ENCODE measurements around the gene WIF1. TPM values are rescaled to one million over a fixed set of nuclear protein-coding genes. Genes with fewer than 3 reads are reported as not detected.
A peak's percentile ranks its signal among the peaks of the same experiment; 100 is the strongest.

Gene WIF1
- total RNA-seq, 1 donor from 2014 or later, result 14.9 TPM

DNA sequence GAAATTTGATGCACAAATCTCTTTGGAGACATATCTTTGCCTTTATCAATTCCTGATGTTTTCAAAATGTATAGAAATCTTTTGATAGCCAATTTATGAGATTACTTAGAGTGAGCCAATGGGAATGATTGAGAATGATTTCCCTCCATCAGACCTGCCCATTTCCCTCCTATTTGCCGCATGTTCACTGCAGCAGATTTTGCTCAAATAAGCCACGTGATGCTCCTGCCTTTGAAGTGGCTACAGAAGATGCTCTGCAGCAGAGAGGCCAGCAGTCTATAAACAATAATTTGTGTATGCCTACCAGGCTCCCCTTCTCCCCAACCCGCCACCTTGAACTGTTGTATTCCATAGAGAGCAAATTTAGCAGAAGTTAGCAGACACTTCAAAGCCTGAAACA is 21.9 kb downstream of the WIF1 start:
- peaks cover 8% of the 10 kb centered on the region for H3K27me3 Mint-ChIP-seq
- no peaks in the 10 kb centered on the region for H3K36me3 Mint-ChIP-seq
- no peak for DNase-seq (ENCODE audit: extremely low spot score, unreplicated experiment)
- H3K4me3 Mint-ChIP-seq, result no peak overlapping the region
- H3K9me3 Mint-ChIP-seq, result no peaks in the 10 kb centered on the region
- H3K4me1 Mint-ChIP-seq (ENCODE audit: unreplicated experiment), result peaks cover 13% of the 10 kb centered on the region
- H3K27ac Mint-ChIP-seq, result no peak overlapping the region
- TF ChIP-seq, protein P1, sequence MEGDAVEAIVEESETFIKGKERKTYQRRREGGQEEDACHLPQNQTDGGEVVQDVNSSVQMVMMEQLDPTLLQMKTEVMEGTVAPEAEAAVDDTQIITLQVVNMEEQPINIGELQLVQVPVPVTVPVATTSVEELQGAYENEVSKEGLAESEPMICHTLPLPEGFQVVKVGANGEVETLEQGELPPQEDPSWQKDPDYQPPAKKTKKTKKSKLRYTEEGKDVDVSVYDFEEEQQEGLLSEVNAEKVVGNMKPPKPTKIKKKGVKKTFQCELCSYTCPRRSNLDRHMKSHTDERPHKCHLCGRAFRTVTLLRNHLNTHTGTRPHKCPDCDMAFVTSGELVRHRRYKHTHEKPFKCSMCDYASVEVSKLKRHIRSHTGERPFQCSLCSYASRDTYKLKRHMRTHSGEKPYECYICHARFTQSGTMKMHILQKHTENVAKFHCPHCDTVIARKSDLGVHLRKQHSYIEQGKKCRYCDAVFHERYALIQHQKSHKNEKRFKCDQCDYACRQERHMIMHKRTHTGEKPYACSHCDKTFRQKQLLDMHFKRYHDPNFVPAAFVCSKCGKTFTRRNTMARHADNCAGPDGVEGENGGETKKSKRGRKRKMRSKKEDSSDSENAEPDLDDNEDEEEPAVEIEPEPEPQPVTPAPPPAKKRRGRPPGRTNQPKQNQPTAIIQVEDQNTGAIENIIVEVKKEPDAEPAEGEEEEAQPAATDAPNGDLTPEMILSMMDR (conservative IDR thresholded peaks at IDR 0.05), result no peak

GRCh38 chr12:65098364-65098763 is 22.7 kb downstream of the WIF1 start:
- H3K4me3 Mint-ChIP-seq, result no peak overlapping the region

GRCh38 chr12:65094722-65095121 is 26.4 kb downstream of the WIF1 start:
- H3K4me3 Mint-ChIP-seq, result no peak overlapping the region
- TF ChIP-seq, protein P1 (conservative IDR thresholded peaks at IDR 0.05), result no peak
- no peak for DNase-seq (ENCODE audit: extremely low spot score, unreplicated experiment)
- peaks cover 20% of the 10 kb centered on the region for H3K4me1 Mint-ChIP-seq (ENCODE audit: unreplicated experiment)
- no peaks in the 10 kb centered on the region for H3K9me3 Mint-ChIP-seq
- H3K36me3 Mint-ChIP-seq, result peaks cover 3% of the 10 kb centered on the region
- no peak overlapping the region for H3K27ac Mint-ChIP-seq
- H3K27me3 Mint-ChIP-seq, result peaks cover 13% of the 10 kb centered on the region

More at GRCh38 chr12:65098364-65098763, 22.7 kb downstream of the WIF1 start:
- DNase-seq (ENCODE audit: extremely low spot score, unreplicated experiment), result no peak
- Mint-ChIP-seq H3K36me3 (no peaks in the 10 kb centered on the region), H3K9me3 (no peaks in the 10 kb centered on the region), H3K27ac (no peak overlapping the region), H3K4me1 (ENCODE audit: unreplicated experiment) (peaks cover 20% of the 10 kb centered on the region), H3K27me3 (peaks cover 13% of the 10 kb centered on the region)
- TF ChIP-seq, protein P1 (conservative IDR thresholded peaks at IDR 0.05), result no peak

DNA sequence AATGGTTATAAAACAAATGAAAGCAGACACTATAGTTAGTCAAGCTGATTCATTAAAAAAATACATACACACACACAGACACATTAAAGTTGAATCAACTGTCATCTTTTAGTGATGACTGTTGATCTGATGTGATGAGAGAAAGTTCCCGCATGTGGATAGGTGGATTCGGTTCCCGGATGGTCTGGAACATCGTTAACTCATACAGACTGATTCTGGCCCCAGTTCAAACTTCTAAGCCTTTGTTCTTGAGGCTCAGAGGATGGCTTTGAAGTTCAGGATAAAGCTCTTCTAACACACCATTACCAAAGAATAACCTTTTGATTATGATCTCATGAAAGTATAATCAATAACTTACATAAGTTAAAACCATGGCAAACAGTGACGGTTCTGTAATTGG is 27.5 kb downstream of the WIF1 start:
- H3K27me3 Mint-ChIP-seq, result peaks cover 9% of the 10 kb centered on the region
- H3K4me3 Mint-ChIP-seq, result no peak overlapping the region
- H3K27ac Mint-ChIP-seq, result peak overlapping the region; percentile 64
- H3K4me1 Mint-ChIP-seq (ENCODE audit: unreplicated experiment), result peaks cover 11% of the 10 kb centered on the region
- no peaks in the 10 kb centered on the region for H3K9me3 Mint-ChIP-seq
- TF ChIP-seq, protein P1 (conservative IDR thresholded peaks at IDR 0.05), result no peak
- DNase-seq (ENCODE audit: extremely low spot score, unreplicated experiment), result no peak
- H3K36me3 Mint-ChIP-seq, result peaks cover 3% of the 10 kb centered on the region

GRCh38 chr12:65090461-65090860 is 30.6 kb downstream of the WIF1 start:
- Mint-ChIP-seq H3K9me3 (no peaks in the 10 kb centered on the region), H3K4me3 (no peak overlapping the region), H3K27ac (no peak overlapping the region), H3K36me3 (peaks cover 3% of the 10 kb centered on the region), H3K4me1 (ENCODE audit: unreplicated experiment) (peaks cover 11% of the 10 kb centered on the region), H3K27me3 (peaks cover 8% of the 10 kb centered on the region)
- TF ChIP-seq, protein P1 (conservative IDR thresholded peaks at IDR 0.05), result no peak
- no peak for DNase-seq (ENCODE audit: extremely low spot score, unreplicated experiment)

GRCh38 chr12:65086236-65086635 is 34.9 kb downstream of the WIF1 start:
- H3K9me3 Mint-ChIP-seq, result no peaks in the 10 kb centered on the region
- no peak overlapping the region for H3K4me3 Mint-ChIP-seq
- H3K36me3 Mint-ChIP-seq, result no peaks in the 10 kb centered on the region
- H3K4me1 Mint-ChIP-seq (ENCODE audit: unreplicated experiment), result peaks cover 17% of the 10 kb centered on the region
- peaks cover 4% of the 10 kb centered on the region for H3K27me3 Mint-ChIP-seq
- TF ChIP-seq, protein P1 (conservative IDR thresholded peaks at IDR 0.05), result no peak
- no peak overlapping the region for H3K27ac Mint-ChIP-seq
- no peak for DNase-seq (ENCODE audit: extremely low spot score, unreplicated experiment)
